Measurements from ENCODE around the gene FAM204A.

FAM204A gene

GRCh38 chr10:118253397-118253796, 88.7 kb downstream of the FAM204A start:
- no peak for TF ChIP-seq CTCF (IDR thresholded peaks at IDR 0.05; ENCODE audit: control extremely low read depth, extremely low read depth, low read depth, missing control alignments)
- CTCF ChIA-PET = interaction anchor here (0.8 kb wide), 1 partner anchor 9 kb away, joined by 3 read pairs; no protein-coding TSS in a partner anchor

GRCh38 chr10:118251791-118252190, 90.3 kb downstream of the FAM204A start:
- POLR2A ChIA-PET = no interaction called here
- no peak for TF ChIP-seq CTCF (IDR thresholded peaks at IDR 0.05; ENCODE audit: control extremely low read depth, extremely low read depth, low read depth, missing control alignments)
- CTCF ChIA-PET = interaction anchor here (0.9 to 1.0 kb wide), 2 partner anchors 8 to 9 kb away, joined by 3 read pairs; no protein-coding TSS in a partner anchor
- DNase-seq (ENCODE audit: extremely low spot score) = no peak

More at GRCh38 chr10:118253397-118253796, 88.7 kb downstream of the FAM204A start:
- no peak for DNase-seq (ENCODE audit: extremely low spot score)
- POLR2A ChIA-PET = no interaction called here

- CTCF ChIA-PET = interaction anchor here (1.5 to 2.1 kb wide), 3 partner anchors 8 to 16 kb away, joined by 3 to 7 read pairs (median 3); no protein-coding TSS in a partner anchor
- POLR2A ChIA-PET = no interaction called here
- no peak for DNase-seq (ENCODE audit: extremely low spot score)
- TF ChIP-seq CTCF (IDR thresholded peaks at IDR 0.05; ENCODE audit: control extremely low read depth, extremely low read depth, low read depth, missing control alignments) = no peak
Measured at GRCh38 chr10:118249714-118250113, 92.4 kb downstream of the FAM204A start.

Data from GM10248 (cell line).